Stromal cell of bone marrow (primary cell): Measurements from ENCODE around the gene FXN.
A peak's percentile ranks its signal among the peaks of the same experiment; 100 is the strongest.
"Not testable (repeated sequence)": the region's sequence is repeated elsewhere in the genome, so short reads cannot be mapped to it uniquely, and the experiment has no call there.

Experiments used
- DNase-seq: peaks from one replicate; pipeline ENCODE4 v3.0.0-alpha.2; 2012; ENCODE audit warnings: low read depth

FXN gene

DNA sequence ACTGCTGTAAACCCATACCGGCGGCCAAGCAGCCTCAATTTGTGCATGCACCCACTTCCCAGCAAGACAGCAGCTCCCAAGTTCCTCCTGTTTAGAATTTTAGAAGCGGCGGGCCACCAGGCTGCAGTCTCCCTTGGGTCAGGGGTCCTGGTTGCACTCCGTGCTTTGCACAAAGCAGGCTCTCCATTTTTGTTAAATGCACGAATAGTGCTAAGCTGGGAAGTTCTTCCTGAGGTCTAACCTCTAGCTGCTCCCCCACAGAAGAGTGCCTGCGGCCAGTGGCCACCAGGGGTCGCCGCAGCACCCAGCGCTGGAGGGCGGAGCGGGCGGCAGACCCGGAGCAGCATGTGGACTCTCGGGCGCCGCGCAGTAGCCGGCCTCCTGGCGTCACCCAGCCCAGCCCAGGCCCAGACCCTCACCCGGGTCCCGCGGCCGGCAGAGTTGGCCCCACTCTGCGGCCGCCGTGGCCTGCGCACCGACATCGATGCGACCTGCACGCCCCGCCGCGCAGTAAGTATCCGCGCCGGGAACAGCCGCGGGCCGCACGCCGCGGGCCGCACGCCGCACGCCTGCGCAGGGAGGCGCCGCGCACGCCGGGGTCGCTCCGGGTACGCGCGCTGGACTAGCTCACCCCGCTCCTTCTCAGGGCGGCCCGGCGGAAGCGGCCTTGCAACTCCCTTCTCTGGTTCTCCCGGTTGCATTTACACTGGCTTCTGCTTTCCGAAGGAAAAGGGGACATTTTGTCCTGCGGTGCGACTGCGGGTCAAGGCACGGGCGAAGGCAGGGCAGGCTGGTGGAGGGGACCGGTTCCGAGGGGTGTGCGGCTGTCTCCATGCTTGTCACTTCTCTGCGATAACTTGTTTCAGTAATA is at the start of gene FXN:
Gene FXN (plus strand): TSS at position 315 of the 871 bp plus-strand sequence. CDS start 31 bp downstream, at position 346.
- no peak for DNase-seq

DNA sequence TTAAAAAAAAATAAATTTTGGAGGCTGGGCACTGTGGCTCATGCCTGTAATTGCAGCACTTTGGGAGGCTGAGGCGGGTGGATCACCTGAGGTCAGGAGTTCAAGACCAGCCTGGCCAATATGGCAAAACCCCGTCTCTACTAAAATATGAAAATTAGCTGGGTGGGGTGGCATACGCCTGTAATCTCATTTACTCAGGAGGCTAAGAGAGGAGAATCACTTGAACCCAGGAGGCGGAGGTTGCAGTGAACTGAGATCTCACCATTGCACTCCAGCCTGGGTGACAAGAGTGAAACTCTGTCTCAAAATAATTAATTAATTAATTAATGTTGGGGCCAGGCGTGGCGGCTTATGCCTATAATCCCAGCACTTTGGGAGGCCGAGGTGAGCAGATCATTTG is 48.6 kb upstream of the FXN start:
- not testable (repeated sequence) for DNase-seq

DNA sequence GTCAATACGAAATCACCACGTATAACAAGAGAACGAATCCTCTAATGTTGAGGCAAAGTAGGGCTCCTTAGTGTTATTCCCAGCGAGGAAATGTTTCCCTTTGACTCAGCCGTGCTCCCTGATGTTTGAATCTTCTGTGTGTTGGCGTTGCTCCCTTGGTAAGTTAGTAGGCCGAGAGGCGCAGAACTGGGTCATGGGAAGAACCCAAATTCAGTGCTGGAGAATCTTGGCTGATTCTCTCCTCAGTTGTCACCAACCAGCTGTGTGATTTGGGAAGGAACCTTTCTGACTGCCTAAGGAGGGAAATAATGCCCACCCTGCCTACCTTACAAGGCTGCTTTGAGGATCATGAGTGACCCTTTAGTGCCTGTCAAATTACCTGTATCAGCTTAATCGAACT is 44.1 kb upstream of the FXN start:
- DNase-seq: no peak

DNA sequence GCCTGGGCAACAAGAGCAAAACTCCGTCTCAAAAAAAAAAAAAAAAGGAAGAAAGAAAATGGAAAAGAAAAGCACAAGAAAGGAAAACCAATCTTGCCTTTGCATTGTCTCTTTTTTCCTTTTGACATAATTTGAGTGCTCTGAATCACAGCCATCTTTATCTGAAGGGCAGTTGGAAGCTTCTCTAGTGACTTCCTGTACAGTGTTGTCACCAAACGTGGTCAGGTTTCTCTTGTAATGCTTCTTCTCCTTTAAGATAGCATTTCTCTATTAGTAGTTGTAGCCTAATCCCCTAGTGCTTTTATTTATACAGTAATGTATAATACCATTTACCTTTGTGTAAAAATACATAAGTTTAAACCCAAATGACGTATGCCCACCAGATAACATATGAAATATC is 39.8 kb upstream of the FXN start:
- no peak for DNase-seq

DNA sequence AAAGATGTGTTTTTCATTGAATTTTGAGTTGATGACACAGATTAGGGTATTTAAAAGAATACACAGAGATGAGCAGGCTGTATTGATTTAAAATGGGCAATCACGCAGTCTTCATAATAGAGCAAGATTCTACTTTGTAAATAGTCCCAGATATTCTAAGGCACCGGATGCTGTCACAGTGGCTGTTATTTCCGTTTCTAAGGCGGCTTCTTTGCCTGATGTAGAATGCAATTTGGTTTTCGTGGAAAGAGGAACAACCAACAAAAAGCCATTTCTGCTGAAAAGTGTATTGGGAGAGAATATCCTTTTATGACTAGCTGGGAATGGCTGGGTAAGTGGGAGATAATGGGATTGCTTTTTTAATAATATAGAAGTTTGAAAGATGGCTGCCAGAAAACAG is 39.1 kb upstream of the FXN start:
- DNase-seq: no peak

DNA sequence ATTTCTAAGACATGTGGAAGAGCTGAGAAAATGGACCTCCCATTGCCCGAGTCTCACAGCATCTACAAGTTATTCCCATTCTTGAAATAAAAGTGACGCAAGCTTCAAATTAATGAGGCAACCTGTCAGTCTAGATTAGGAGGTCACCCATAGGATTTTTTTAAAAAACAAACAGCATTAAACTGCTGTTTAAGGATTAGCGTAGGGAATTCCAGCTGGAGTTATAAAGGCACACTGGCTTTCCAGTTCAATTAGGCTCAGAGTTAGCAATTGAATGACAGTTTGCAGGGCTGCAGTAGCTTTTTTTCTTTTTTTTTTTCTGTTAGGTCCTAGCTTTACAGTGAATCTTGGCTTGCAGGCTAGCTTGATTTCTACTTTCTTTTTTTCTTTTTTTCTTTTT is 37.9 kb upstream of the FXN start:
- DNase-seq: no peak

DNA sequence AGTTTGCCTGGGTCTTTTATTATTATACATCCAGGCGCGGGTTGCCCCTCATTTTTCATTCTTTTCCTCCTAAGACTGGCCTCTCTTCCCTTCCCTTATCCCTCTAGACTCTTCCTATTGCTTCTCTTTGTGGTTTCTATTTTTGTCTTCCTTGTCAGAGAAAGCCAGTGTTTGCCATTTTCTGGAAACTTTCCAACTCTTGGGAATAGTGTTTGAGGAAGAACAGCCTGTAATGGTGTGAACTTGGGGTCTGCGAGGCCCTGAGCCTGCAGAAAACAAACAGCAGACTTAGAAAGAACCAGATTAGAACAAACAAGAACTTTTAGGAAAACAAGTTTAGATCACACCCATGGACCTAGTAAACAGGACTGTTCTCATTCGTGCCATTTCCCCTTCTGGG is 37.2 kb upstream of the FXN start:
- DNase-seq: no peak

DNA sequence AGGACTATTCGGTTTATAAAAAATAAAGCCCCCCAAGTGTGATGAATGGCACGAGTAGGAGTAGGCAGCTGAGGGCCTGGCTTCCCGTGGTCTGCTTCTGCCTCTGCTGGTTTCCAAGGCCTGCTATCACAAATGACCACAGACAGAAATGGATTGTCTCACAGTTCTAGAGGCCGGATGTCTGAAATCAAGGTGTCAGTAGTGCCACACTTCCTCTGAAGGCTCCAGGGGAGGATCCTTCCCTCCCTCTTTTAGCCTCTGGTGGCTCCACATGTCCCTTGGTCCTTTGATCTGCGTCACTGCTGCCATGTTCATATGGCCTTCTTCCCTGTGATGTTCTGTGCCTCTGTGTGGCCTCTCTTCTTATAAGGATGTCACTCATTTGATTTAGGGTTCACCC is 36.7 kb upstream of the FXN start:
- no peak for DNase-seq

DNA sequence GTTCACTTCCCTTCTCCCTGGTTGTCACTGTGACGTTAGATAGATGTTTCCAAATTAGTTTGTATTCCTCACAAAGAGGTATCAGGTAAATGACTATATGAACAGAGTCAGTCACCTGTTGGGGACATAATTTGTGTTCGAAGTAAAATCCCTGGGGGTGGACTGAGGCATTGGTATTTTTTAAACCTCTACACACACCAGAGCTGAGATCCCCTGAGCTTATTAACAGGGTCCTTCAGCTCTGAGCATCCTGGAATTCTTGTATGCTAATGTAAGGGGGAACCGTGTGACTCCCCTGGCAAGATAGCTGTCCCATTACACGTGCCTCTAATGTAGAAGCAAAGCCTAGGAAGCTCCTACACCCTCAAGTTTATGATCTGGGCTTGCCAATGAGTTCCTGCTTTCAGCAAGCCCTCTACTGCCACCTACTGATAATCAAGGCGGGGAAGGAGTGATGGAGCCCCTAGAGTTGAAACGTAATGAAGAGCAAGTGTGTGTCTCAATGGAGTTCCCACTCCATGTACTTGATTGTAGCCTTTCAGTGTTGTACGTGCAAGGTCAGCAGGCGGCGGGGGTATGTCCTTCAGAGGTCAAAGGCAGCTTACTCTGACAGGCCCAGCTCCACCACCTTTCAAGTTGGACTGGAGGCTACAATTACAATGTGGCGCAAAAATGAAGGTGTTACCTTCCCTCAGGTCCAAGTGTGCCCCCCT is 36.0 kb upstream of the FXN start:
- DNase-seq: peak; percentile 44

DNA sequence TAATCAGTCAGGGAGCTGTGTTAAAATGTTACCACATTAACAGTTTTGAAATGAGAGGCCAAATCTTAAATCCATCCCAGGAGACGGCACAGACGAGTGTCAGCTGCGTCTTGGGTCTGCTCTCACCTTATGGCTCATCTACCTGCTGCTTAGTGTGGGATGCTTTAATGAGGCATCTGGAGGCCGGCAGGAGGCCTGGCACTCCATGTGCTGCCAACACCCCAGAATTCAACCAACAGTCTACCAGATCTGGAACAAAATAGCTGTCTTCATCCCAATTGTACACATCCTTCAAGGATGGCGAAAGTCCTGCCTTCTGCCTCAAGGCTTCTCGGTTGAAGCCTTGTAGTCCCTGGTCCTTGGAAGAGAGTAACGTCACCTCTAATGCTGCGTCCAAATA is 33.6 kb upstream of the FXN start:
- no peak for DNase-seq

DNA sequence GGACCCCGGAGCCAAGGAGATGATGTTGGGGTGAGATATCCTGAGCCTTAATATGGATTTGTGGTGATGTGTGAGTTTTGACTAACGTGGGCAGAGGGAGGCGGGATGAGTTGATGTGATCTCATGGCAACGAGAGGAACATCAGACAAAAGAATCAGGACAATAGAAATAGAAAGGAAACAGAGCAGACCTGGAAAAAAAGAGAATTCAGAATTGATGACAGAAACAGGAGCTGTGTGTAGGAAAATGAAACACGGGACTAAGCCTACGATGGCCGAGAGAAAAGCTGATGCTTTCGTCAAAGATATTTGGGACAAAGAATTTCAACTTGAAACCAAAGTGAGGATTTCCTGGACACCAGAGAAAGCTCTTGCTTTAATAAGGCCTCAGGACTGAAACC is 32.5 kb upstream of the FXN start:
- DNase-seq: no peak

DNA sequence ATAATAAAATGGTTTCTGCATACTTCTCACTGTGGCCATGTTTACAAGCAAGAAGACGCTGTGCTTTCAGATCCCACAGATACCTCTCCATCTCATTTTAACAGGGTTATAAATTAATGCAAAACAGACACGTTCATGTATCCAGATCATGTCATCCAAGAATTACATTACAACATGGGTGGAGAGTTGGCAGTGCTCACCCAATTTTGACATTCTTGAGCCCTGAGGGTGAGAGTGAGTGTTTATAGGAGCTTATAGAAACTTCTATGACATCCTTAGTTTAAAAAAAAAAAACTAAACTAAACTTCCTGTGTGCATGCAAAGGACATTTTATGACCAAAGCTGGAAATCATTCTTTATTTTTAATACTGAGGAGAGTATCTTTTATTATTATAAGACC is 30.7 kb upstream of the FXN start:
- DNase-seq: no peak

DNA sequence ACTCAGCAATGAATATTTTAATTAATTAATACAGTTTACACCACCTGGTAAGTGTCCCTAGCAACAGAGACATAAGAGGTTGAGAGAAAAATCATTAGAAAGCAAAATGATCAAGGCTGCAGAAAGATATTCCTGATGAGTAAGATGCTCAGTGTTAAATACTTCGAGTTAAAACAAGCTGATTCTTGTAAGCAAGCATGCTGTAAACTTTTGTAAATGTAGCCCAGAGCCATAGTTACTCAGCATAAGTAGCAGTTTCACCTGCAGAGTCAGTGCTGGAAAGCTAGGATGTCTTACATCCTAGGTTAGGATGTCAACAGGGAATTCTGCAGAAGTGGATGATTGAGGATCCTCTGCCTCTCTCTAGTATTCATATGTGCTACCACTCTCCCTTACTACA is 25.8 kb upstream of the FXN start:
- no peak for DNase-seq

DNA sequence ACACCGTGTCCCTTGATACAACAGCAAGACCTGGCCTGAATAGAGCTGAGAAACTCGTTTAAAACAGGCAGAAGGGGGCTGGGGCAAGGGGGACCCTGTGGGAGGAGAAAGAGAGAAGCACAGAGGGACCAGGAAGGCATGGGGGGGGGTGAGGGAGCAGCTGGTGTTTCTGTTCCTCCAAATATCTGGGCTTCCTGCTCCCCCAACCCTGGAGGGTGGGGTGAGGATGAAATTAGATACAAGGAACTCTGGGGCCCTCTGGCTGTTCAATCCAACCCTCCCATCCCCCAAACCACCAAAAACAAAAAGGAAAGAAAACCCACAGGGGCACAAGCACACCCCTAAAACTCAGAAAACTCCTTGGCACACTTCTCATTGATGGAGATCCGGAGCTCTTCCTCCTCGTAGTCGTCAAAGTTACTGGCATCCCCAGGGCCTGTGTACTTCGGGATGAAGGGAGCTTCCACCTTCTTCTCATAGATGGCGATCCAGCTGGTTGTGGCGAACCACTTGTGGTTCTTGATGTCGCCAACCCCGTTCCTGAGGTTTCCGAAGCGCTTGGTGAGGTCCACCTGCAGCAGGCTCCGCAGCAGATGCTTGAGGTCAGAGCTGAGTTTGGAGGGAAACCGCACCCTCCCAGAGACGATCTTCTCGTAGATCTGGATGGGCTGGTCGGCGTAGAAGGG is 22.7 kb upstream of the FXN start:
- no peak for DNase-seq

DNA sequence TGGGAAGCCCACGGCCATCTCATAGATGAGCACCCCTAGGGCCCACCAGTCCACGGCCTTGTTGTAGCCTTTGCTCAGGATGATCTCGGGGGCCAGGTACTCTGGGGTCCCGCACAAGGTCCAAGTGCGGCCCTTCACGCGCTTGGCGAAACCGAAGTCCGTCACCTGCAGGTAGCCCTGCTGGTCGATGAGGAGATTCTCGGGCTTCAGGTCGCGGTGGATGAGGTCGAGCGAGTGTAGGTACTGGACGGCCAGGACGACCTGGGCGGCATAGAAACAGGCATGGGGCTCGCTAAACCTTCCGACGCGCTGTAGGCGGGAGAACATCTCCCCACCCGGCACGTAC is 22.2 kb upstream of the FXN start:
- no peak for DNase-seq

DNA sequence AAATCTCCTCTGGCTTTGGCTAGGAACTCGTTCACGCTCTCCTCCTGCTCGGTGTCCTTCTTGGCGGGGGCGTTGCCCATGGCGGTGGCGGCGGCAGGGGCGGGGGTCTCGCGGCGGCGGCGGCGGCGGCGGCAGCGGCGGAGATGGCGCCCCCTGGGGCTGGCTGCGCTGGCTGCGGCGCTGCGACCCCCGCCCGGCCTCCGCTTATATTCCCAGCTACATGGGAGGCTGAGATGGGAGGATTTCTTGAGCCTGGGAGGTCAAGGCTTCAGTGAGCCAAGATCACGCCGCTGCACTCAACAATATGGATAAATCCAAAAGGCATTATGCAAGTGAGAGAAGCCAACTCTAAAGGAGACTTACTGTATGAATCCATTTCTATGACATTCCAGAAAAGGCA is 21.5 kb upstream of the FXN start, which contains the start of gene PRKACG:
Gene PRKACG (minus strand): TSS at position 101 of the 400 bp plus-strand sequence. CDS start 21 bp downstream, at position 80.
- no peak for DNase-seq

DNA sequence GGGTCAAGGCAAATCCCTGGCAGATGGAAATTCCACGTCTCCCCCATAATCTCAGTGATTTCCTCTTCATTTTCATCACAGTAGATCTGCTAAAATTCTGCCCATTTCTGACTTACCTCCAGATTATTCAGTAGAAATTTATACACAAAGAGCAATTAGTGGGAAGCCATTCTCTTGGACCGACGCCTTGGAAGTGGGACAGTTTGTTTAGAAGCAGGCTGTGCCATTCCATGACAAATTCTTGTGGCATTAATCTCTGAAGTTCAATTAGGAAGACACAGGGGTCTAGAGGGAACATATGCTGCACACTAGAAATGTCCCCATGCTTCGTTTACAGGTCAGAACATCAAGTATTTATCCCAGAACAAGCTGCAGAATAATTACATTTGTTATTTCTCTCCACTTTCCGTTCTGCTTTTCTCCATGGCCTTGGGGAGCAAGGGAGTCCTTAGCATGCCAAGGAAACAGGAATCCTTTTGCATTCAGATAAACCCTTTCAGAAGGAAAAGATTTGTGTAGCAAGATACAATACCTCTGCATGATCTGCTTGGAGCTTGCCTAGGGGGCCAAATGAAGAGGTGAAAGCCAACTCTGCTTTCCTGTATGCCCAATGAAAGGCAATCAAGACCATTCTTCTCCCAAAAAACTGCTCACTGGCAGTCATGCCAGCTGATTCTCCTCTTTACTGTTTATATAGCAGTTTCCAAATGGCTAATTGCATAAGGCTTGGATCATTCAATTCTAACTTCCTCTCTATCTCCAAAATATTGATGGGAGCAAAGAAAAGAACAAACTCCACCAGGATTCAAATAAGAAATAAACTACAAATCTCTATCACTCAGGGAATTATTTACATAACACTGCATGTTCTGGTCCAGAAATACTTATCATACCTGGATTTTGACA is 19.1 kb upstream of the FXN start:
- DNase-seq: no peak

DNA sequence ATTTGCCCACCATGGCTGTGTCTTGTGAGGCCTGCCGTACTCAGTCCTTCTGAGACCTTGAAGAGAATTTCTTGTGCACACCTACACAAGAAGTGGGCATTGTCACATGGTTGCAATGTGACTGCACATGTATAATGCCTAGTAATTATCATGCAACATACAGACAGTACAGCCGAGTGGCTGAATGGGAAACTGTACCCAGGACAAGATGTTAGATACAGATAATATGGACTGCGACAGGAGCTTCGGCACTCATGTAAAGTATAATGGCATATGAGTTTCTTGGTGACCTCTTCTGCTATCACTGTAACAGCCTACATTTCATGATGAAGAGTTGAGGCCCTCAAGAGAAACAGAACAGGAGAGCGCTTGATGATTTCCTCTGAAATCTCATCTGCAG is 16.8 kb upstream of the FXN start:
- DNase-seq: no peak

DNA sequence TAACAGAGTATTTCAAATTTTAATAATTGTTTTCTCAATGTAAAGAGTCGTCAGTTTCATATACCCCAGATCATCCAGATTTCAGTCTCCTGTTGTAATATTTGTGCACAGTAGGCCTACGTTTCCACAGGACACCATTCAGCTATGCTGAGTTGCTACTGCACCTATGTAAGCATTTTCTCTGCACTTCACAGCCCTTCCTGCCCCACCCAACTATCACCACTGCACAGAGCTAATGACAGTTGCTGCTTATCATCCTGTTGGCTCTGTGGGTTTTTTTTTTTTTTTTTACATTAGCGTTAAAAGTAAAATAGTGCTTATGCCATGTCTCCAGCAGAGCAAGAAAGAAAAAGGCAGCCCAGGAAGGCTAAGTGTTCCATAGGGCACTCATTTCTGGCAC is 15.7 kb upstream of the FXN start:
- DNase-seq: no peak

DNA sequence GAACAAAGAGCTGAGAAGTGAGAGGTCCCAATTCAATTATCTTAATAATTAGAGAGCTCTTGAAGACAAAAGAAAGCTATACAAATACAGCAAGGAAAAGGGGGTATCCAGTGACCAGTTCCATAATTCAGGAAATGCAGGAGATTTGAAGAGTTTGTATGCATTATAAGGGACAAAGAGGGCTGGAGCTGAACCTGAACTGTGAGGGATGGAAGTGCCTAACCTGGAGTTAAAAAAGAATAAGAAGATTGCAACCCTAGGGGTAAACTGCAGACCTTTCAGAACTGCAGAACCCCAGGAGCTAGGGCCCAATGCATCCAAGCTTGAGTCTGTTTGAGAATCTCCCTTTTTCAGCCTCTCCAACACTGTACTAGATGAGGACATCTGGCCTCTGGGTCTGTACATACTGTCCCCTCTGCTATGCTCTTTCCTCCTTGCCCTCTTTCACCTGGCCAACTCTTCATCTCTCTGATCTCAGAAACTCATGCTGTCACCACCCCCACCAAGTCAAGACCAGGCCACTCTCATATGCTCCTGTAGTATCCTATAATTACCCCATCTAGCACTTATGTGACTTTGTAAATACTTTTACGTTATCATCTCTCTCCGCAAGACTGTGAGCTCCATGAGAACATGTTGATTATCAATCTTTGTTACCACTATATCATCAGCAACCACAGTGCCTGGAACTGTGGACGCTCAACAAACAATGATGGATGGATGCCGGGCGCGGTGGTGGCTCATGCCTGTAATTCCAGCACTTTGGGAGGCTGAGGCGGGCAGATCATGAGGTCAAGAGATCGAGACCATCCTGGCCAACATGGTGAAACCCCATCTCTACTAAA is 15.0 kb upstream of the FXN start:
- no peak for DNase-seq

DNA sequence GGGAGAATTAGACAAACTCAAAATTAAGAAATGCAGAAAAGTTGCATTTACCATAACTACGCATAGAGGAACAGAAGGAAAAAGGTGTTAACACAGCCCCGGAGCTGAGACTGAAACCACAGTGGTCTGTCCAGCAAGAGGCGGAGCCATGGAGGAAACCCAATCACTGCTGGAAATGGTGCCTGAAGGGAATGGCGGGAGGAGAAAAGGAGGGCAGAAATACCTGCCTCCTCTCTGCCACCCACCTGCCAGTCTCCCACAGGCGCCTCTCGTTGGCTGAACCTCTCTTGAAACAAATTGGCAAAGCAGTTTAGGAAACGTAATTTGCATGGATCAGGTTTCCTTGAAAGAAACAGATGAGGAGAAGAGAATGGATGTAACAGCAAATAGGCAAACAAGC is 11.9 kb upstream of the FXN start:
- DNase-seq: no peak
